ENCODE data around the gene TFEC. TPM values are rescaled to one million over a fixed set of nuclear protein-coding genes. Genes with fewer than 3 reads are reported as not detected.

The TFEC gene
- total and polyA plus RNA-seq, 4 donors, result 9.8 to 19.2 (median 17.1) TPM

DNA sequence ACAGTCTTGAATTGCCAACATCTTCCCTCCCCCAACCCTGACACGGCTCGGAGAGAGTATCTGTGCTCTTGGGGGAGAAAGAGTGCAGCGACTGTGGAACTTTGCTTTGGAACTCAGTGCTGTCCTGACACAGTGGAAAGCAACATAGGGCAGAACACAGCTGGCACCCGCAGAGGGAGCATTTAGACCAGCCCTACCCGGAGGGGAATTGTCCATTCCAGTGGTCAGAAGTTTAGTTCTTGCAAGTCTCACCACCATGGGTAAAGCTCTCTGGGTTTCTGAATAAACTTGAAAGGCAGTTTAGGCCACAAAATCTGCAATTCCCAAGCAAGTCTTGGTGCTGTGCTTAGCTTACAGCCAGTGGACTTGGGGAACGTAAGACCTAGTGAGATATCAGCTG, 34.9 kb downstream of the TFEC start:
- no peaks in the 10 kb centered on the region for H3K27me3 ChIP-seq (ENCODE audit: control insufficient read depth in 3 of 3, insufficient read depth in 3 of 3, low read length in 2 of 3)
- H3K4me1 ChIP-seq (ENCODE audit: control insufficient read depth in 5 of 5, insufficient read depth in 5 of 5, low read length in 5 of 5), result no peaks in the 10 kb centered on the region

DNA sequence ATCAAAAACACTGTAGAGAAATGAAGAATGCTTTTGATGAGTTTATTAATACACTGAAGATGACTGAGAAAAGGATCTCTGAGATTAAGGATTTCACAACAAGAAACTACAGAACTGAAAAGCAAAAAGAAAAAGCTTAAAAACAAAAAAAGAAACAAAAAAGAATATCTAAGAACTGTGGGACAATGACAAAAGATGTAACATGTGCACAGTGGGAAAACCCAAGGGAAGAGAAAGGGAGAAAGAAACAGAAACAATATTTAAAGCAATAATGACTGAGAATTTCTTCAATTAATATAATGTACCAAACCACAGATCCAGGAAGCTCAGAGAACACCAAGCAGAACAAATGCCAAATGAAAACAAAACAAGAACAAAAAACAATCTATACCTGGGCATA, 42.2 kb downstream of the TFEC start:
- TF ChIP-seq, protein P1, sequence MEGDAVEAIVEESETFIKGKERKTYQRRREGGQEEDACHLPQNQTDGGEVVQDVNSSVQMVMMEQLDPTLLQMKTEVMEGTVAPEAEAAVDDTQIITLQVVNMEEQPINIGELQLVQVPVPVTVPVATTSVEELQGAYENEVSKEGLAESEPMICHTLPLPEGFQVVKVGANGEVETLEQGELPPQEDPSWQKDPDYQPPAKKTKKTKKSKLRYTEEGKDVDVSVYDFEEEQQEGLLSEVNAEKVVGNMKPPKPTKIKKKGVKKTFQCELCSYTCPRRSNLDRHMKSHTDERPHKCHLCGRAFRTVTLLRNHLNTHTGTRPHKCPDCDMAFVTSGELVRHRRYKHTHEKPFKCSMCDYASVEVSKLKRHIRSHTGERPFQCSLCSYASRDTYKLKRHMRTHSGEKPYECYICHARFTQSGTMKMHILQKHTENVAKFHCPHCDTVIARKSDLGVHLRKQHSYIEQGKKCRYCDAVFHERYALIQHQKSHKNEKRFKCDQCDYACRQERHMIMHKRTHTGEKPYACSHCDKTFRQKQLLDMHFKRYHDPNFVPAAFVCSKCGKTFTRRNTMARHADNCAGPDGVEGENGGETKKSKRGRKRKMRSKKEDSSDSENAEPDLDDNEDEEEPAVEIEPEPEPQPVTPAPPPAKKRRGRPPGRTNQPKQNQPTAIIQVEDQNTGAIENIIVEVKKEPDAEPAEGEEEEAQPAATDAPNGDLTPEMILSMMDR (IDR thresholded peaks at IDR 0.05; ENCODE audit: control extremely low read depth, extremely low read depth), result no peak
- no peak overlapping the region for H3K27ac ChIP-seq (ENCODE audit: low read depth in 1 of 2, low read length in 1 of 2)
- no peaks in the 10 kb centered on the region for H3K4me1 ChIP-seq (ENCODE audit: control insufficient read depth in 5 of 5, insufficient read depth in 5 of 5, low read length in 5 of 5)
- no peak for DNase-seq
- no peaks in the 10 kb centered on the region for H3K9me3 ChIP-seq (ENCODE audit: control insufficient read depth in 4 of 4, insufficient read depth in 3 of 4, low read length in 3 of 4)
- H3K27me3 ChIP-seq (ENCODE audit: control insufficient read depth in 3 of 3, insufficient read depth in 3 of 3, low read length in 2 of 3), result no peaks in the 10 kb centered on the region
- no peak overlapping the region for H3K4me3 ChIP-seq
- ATAC-seq (ENCODE audit: insufficient read depth, low FRiP score), result no peak
- no peak overlapping the region for H3K9ac ChIP-seq (ENCODE audit: insufficient read depth in 1 of 2, low read length in 2 of 2)
- H3K36me3 ChIP-seq (ENCODE audit: control insufficient read depth in 4 of 4, insufficient read depth in 4 of 4, low read length in 4 of 4), result no peaks in the 10 kb centered on the region

More for the DNA sequence above, 34.9 kb downstream of the TFEC start:
- Histone ChIP-seq H3K36me3 (ENCODE audit: control insufficient read depth in 4 of 4, insufficient read depth in 4 of 4, low read length in 4 of 4) (no peaks in the 10 kb centered on the region), H3K27ac (ENCODE audit: low read depth in 1 of 2, low read length in 1 of 2) (no peak overlapping the region), H3K9me3 (ENCODE audit: control insufficient read depth in 4 of 4, insufficient read depth in 3 of 4, low read length in 3 of 4) (no peaks in the 10 kb centered on the region), H3K9ac (ENCODE audit: insufficient read depth in 1 of 2, low read length in 2 of 2) (no peak overlapping the region), H3K4me3 (no peak overlapping the region)
- 93 to 95% methylated on average over 6 of the region's 6 CpGs for WGBS, 2 donors
- DNase-seq (no peak), ATAC-seq (ENCODE audit: insufficient read depth, low FRiP score) (no peak)
- TF ChIP-seq, protein P1 (IDR thresholded peaks at IDR 0.05; ENCODE audit: control extremely low read depth, extremely low read depth), result no peak

DNA sequence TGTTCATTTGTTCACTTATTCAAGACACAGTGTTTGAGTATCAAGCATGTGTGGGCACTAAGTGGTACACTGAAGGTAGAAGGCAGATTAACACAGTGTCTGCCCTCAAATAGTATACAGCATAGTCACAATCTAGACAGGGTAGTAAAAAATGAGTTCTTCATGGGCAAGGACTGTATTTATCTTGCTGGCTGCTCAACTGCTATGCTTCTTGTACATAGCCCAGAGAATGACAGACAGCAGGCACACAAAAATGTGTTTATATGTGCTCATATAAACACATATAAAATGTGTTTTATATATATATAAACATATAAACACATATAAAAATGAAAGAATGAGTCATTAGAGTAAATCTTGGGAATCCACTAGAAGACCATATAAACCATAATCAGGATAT, 43.1 kb downstream of the TFEC start:
- Histone ChIP-seq H3K27me3 (ENCODE audit: control insufficient read depth in 3 of 3, insufficient read depth in 3 of 3, low read length in 2 of 3) (no peaks in the 10 kb centered on the region), H3K4me1 (ENCODE audit: control insufficient read depth in 5 of 5, insufficient read depth in 5 of 5, low read length in 5 of 5) (no peaks in the 10 kb centered on the region), H3K9me3 (ENCODE audit: control insufficient read depth in 4 of 4, insufficient read depth in 3 of 4, low read length in 3 of 4) (no peaks in the 10 kb centered on the region), H3K9ac (ENCODE audit: insufficient read depth in 1 of 2, low read length in 2 of 2) (no peak overlapping the region), H3K4me3 (no peak overlapping the region), H3K36me3 (ENCODE audit: control insufficient read depth in 4 of 4, insufficient read depth in 4 of 4, low read length in 4 of 4) (no peaks in the 10 kb centered on the region), H3K27ac (ENCODE audit: low read depth in 1 of 2, low read length in 1 of 2) (no peak overlapping the region)
- ATAC-seq (ENCODE audit: insufficient read depth, low FRiP score) (no peak), DNase-seq (no peak)
- TF ChIP-seq, protein P1 (IDR thresholded peaks at IDR 0.05; ENCODE audit: control extremely low read depth, extremely low read depth), result no peak

DNA sequence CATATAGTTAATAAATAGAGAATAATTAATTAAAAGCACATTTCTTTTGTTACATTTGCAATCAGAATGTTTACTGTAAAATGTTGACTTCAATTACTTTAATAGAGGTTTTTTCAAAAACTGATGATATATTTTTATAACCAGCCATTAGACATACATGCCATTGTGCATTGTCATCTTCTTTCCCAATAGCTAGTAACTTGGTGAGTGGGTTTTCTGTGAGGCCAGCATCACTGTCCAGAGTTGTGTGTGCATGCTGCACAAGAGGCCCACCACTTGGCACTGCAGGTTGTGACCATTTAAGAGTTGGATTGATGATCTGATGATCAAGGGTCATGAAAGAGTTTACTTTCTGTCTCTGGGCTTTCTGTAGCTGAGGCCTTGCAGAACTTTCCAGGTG, 46.5 kb downstream of the TFEC start:
- Histone ChIP-seq H3K36me3 (ENCODE audit: control insufficient read depth in 4 of 4, insufficient read depth in 4 of 4, low read length in 4 of 4) (no peaks in the 10 kb centered on the region), H3K27ac (ENCODE audit: low read depth in 1 of 2, low read length in 1 of 2) (no peak overlapping the region), H3K4me1 (ENCODE audit: control insufficient read depth in 5 of 5, insufficient read depth in 5 of 5, low read length in 5 of 5) (no peaks in the 10 kb centered on the region), H3K9me3 (ENCODE audit: control insufficient read depth in 4 of 4, insufficient read depth in 3 of 4, low read length in 3 of 4) (no peaks in the 10 kb centered on the region), H3K9ac (ENCODE audit: insufficient read depth in 1 of 2, low read length in 2 of 2) (no peak overlapping the region), H3K27me3 (ENCODE audit: control insufficient read depth in 3 of 3, insufficient read depth in 3 of 3, low read length in 2 of 3) (no peaks in the 10 kb centered on the region), H3K4me3 (no peak overlapping the region)
- TF ChIP-seq, protein P1 (IDR thresholded peaks at IDR 0.05; ENCODE audit: control extremely low read depth, extremely low read depth), result no peak
- ATAC-seq (ENCODE audit: insufficient read depth, low FRiP score) (no peak), DNase-seq (no peak)

Measured in lung (tissue), 12 donors.